K562 (cell line): ENCODE results near the gene ZFP69. TPM values are rescaled to one million over a fixed set of nuclear protein-coding genes. Genes with fewer than 3 reads are reported as not detected.

Experiments used
- CBX3 ChIP-seq, 2 experiments: IDR thresholded peaks; 1 replicate in 1 of 2; 2 replicates in 1 of 2; pipeline ENCODE4 v1.6.1; 2012; ENCODE audit warnings: inconsistent platforms in 2 of 2, low read length in 2 of 2, borderline replicate concordance in 1 of 2, control low read depth in 1 of 2
- CBX5 ChIP-seq: IDR thresholded peaks from 2 replicates; pipeline ENCODE4 v1.6.1; 2014; ENCODE audit warnings: low read depth, borderline replicate concordance
- EWSR1 ChIP-seq: fragments of 450-650 bp; IDR thresholded peaks from 2 replicates; pipeline ENCODE4 v1.6.1; 2018; ENCODE audit warnings: borderline replicate concordance, mild to moderate bottlenecking, low read depth, moderate library complexity; ENCODE audit not compliant: partially characterized antibody
- MBD2 ChIP-seq: sonication (generic); IDR thresholded peaks from 2 replicates; pipeline ENCODE4 v1.6.1; 2016; ENCODE audit warnings: low read depth, borderline replicate concordance
- POLR3A ChIP-seq: IDR thresholded peaks from 2 replicates; pipeline ENCODE4 v1.6.1; 2011; ENCODE audit warnings: borderline replicate concordance, mild to moderate bottlenecking, moderate library complexity; ENCODE audit not compliant: insufficient read length, insufficient read depth; ENCODE audit errors: extremely low read depth
- RCOR1 ChIP-seq, 2 experiments: IDR thresholded peaks; 2 replicates each; pipeline ENCODE4 v1.6.1; 2012; ENCODE audit warnings: low read depth in 2 of 2, low read length in 2 of 2, borderline replicate concordance in 1 of 2, improper control_type of control experiment in 1 of 2
- SP1 ChIP-seq: sonication (generic); formaldehyde crosslinking; IDR thresholded peaks from 2 replicates; pipeline ENCODE4 v1.8.1; 2022; ENCODE audit warnings: mild to moderate bottlenecking, missing genetic modification reagents
- STAG1 ChIP-seq: sonication (generic); formaldehyde crosslinking; IDR thresholded peaks from 2 replicates; pipeline ENCODE4 v1.5.0; 2020; ENCODE audit warnings: missing genetic modification reagents, borderline replicate concordance
- TEAD4 ChIP-seq, 2 experiments: sonication (generic) in 1 of 2; formaldehyde crosslinking in 1 of 2; IDR thresholded peaks; 2 replicates each; pipeline versions ENCODE4 v1.6.1 to v1.8.0; 2012 to 2022; ENCODE audit warnings: borderline replicate concordance in 1 of 2, inconsistent platforms in 1 of 2, low read length in 1 of 2, mild to moderate bottlenecking in 1 of 2, missing genetic modification reagents in 1 of 2
- ZBTB26 ChIP-seq: fragments of 450-650 bp; formaldehyde crosslinking; IDR thresholded peaks from 2 replicates; pipeline ENCODE4 v1.4.0; 2022; ENCODE audit warnings: missing genetic modification characterization
- ZNF277 ChIP-seq: fragments of 250-450 bp; sonication (Bioruptor Pico); IDR thresholded peaks from 2 replicates; pipeline ENCODE4 v1.8.0; 2022; ENCODE audit warnings: inconsistent platforms, mild to moderate bottlenecking, moderate library complexity, borderline replicate concordance
- polyA plus RNA-seq, 8 experiments: library from polyadenylated mRNA; depleted of rRNA in 4 of 8; stranded (reverse) in 5 of 8; unstranded in 3 of 8; fragments of >200 nt; fragmentation: Nextera tagmentation in 2 of 8; fragmentation: Illumina TruSeq in 1 of 8; extraction: Ambion mirVana in 2 of 8; extraction: Trizol in 1 of 8; gene quantifications; 2 replicates each; pipeline versions ENCODE4 v1.2.1 to v1.2.3, GENCODE V29; 2011 to 2014; ENCODE audit warnings: inconsistent platforms in 1 of 8, missing spikeins in 1 of 8
- total RNA-seq, 7 experiments: library from RNA; depleted of rRNA in 6 of 7; stranded (reverse); fragments of >200 nt in 6 of 7; fragmentation: Illumina TruSeq in 2 of 7; extraction: Trizol in 2 of 7; gene quantifications; 2 replicates each; pipeline versions ENCODE4 v1.2.1 to v1.2.3, GENCODE V29; 2011 to 2021; ENCODE audit warnings: low replicate concordance in 1 of 7
- TF ChIP-seq, protein P1 (sequence below): fragments of 450-650 bp; IDR thresholded peaks from 2 replicates; pipeline ENCODE4 v1.6.1; 2017; ENCODE audit warnings: antibody characterized with exemption, mild to moderate bottlenecking
- TF ChIP-seq, protein P2 (sequence below): fragments of 450-650 bp; formaldehyde crosslinking; IDR thresholded peaks from 2 replicates; pipeline ENCODE4 v1.4.0; 2020; ENCODE audit warnings: mild to moderate bottlenecking, moderate library complexity

ZFP69 gene
- total and polyA plus RNA-seq, 9 of the 15 experiments (the other 6 are each of a cell fraction or from before 2014, with no cell fraction given), result 2.0 to 8.4 (median 5.7) TPM

GRCh38 chr1:40449684-40450494 is 27.2 kb upstream of the ZFP69 start, which contains the start of gene ZFP69B (continued):
- TF ChIP-seq ZNF277 (CRISPR knock-in tag) (no peak), MBD2 (peak; percentile 62; the same call in 1 of the 2 replicates), POLR3A (no peak), RCOR1 (IDR thresholded peaks at IDR 0.05; ENCODE audit: borderline replicate concordance in 1 of 2, low read depth in 2 of 2, low read length in 2 of 2) (peak in 1 of 2 experiments; percentile 78; a peak in 2 of 4 replicates), TEAD4 (IDR thresholded peaks at IDR 0.05; ENCODE audit: low read length) (no peak), TEAD4 (CRISPR knock-in tag; IDR thresholded peaks at IDR 0.05; ENCODE audit: borderline replicate concordance) (0 out of 2 replicates have a peak, but pooled peaks have one; percentile 39), CBX3 (IDR thresholded peaks at IDR 0.05; ENCODE audit: borderline replicate concordance in 1 of 2, low read length in 2 of 2) (peak in 1 of 2 experiments; percentile 41; a peak in 2 of 3 replicates), SP1 (CRISPR knock-in tag) (0 out of 2 replicates have a peak, but pooled peaks have one; percentile 36), CBX5 (0 out of 2 replicates have a peak, but pooled peaks have one; percentile 22), EWSR1 (no peak), ZBTB26 (CRISPR knock-in tag) (no peak), STAG1 (CRISPR knock-in tag) (no peak)
- TF ChIP-seq, protein P1, sequence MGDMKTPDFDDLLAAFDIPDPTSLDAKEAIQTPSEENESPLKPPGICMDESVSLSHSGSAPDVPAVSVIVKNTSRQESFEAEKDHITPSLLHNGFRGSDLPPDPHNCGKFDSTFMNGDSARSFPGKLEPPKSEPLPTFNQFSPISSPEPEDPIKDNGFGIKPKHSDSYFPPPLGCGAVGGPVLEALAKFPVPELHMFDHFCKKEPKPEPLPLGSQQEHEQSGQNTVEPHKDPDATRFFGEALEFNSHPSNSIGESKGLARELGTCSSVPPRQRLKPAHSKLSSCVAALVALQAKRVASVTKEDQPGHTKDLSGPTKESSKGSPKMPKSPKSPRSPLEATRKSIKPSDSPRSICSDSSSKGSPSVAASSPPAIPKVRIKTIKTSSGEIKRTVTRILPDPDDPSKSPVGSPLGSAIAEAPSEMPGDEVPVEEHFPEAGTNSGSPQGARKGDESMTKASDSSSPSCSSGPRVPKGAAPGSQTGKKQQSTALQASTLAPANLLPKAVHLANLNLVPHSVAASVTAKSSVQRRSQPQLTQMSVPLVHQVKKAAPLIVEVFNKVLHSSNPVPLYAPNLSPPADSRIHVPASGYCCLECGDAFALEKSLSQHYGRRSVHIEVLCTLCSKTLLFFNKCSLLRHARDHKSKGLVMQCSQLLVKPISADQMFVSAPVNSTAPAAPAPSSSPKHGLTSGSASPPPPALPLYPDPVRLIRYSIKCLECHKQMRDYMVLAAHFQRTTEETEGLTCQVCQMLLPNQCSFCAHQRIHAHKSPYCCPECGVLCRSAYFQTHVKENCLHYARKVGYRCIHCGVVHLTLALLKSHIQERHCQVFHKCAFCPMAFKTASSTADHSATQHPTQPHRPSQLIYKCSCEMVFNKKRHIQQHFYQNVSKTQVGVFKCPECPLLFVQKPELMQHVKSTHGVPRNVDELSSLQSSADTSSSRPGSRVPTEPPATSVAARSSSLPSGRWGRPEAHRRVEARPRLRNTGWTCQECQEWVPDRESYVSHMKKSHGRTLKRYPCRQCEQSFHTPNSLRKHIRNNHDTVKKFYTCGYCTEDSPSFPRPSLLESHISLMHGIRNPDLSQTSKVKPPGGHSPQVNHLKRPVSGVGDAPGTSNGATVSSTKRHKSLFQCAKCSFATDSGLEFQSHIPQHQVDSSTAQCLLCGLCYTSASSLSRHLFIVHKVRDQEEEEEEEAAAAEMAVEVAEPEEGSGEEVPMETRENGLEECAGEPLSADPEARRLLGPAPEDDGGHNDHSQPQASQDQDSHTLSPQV, result peak; percentile 75; the same call in 1 of the 2 replicates
- TF ChIP-seq, protein P2, sequence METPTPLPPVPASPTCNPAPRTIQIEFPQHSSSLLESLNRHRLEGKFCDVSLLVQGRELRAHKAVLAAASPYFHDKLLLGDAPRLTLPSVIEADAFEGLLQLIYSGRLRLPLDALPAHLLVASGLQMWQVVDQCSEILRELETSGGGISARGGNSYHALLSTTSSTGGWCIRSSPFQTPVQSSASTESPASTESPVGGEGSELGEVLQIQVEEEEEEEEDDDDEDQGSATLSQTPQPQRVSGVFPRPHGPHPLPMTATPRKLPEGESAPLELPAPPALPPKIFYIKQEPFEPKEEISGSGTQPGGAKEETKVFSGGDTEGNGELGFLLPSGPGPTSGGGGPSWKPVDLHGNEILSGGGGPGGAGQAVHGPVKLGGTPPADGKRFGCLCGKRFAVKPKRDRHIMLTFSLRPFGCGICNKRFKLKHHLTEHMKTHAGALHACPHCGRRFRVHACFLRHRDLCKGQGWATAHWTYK, result peak; percentile 11; the same call in 1 of the 2 replicates
